ENCODE measurements around the gene POMGNT2.
"Not testable (repeated sequence)": the region's sequence is repeated elsewhere in the genome, so short reads cannot be mapped to it uniquely, and the experiment has no call there.

Gene POMGNT2

DNA sequence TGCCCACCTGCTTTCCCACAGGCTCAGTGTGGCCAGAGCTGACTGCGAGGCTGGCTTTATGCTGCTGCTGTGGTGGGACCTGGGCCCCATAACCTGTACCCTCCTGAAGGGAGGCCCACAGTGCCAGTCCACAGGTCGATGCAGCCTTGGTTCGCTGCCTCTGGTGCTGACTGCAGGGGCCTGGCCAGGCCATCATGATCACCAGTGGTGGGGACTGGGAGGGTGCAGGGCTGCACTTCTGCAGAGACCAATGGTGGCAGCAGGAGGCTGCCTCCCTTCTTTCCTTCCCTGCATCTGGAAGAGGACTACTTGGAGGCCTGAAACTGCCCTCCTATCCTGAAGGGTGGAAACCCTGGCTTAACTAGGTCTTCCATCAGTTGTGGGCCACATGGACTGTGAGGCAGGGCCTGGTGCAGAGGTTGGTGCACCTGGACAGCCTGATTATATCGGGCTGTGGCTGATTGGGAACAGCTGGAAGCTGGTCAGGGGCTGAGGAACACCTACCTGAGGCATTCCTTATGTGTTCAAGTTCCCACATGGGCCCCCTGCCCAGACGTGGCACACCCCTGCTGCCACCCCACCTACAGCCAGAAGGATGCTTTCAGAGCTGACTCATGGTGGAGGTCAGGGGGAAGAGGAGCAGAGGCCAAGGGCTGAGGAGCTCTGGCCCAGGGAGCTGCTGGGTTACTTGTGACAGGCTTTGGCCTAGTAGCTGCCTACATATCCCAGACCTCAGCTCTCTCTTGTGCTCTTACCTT lies 29.8 kb downstream of the POMGNT2 start:
- no peak for ATAC-seq
- DNase-seq = no peak

DNA sequence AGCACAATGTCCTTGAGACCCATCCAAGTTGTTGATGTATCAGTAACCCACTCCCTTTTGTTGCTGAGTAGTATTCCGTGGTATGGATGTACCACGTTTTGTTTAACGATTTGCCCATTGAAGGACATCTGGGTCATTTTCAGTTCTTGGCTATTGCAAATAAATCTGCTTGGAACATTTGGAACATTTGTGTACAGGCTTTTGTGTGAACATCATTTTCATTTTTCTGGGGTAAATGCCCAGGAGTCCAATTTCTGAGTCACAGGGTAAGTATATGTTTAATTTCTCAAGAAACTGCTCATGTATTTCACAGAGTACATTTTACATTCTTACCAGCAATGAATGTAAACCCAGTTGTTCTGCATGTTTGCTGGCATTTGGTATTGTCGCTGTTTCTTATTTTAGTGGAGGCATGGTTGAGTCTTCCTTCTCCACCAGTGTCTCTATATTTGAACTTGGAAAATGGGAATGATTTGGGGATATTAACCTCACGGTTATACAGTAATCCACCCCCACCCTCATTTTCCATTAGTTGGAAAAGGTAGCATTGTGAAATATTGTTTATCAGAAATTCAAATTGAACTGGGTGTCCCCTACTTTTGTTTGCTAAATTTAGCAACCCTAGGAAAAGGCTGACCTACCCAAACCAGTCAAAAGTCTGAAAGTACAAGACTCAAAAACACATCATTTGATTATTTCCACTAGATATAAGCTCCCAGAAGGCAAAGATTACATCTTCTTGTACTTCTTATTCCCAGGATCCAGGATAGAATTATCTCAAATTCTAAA lies 30.8 kb downstream of the POMGNT2 start:
- no peak for DNase-seq
- ATAC-seq = no peak

DNA sequence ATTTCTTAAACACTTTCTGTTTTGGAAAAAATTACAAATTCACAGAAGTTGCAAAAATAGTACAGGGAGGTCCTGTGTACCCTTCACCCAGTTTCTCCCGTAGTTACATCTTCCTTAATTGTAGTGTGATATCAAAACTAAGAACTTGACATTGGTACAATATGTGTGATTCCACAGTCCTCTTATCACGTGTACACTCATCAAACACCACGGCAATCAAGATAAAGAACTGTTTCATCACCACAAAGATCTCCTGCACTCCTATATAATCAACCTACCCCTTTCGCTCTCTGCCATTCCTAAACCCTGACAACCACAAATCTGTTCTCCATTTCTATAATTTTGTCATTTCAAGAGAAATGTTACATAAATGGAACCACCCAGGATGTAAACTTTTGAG lies 31.4 kb downstream of the POMGNT2 start:
- no peak for ATAC-seq
- DNase-seq = no peak

DNA sequence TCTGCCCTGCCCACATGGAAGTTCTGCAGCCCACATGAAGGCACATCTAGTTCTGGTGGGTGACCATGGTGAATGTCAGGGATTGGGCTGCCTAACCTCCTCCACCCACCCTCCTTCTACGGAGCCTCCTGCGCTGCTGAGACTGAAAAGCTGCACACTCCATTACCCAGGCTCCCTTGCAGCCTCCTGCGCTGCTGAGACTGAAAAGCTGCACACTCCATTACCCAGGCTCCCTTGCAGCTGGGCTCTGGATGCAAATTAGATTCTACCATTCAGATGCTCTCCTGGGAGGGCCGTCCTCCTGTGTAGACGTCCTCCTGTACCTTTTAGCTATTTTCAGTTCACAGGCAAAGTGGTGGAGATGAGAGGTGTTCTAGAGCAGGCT lies 32.1 kb downstream of the POMGNT2 start:
- DNase-seq (no peak), ATAC-seq (no peak)

DNA sequence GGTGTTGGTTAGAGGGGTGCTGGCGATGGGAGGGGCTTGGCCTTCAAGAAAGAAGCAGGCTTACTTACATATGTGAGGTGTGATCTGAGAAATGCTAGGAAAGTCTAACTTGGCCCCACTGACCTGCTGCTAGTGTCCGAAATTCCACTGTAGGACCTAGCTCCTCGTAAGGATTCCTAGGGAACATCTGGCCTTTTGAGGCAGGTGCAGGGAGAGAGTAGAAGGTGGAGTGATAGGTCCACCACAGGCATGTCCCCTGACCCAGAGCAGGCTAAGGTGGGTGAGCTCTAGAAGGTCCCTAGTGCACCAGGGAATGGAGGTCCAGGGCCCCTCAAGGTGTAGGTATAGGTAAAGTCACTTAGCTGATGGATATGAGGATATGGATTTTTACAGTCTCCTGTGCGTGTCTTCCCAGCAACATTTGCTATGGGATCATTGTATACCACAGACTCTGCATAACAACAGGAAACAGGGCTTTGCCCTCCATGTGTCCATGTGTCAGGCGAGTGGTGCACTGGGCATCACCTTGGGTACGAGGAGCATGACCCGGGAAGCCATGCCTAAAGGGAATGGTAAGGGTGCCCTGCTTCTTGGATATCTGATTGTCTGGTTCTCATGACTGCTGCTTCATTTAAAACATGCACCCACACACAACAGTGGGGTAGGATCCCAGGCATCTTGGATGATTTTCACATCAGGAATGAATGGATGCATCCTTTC lies 32.6 kb downstream of the POMGNT2 start:
- DNase-seq (no peak), ATAC-seq (no peak)

DNA sequence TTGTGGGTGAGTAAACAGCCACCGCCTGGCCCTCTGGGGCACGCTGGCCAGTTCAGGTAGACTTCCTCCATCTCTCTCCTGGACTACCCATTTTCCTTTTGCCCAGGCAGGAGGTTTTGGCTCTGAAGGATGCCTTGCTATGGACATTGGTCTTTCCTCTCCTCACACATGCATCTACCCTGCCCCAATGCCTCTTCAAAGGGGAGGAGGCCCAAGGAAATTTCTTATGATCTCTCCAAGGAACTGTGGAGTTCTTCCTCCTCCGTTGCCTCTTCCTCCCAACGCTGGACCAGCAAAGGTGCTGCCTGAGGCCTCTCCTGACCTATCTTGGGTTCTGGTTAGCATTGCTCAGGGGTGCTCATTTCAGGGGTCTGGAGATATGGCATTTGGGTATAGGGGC lies 33.5 kb downstream of the POMGNT2 start:
- no peak for ATAC-seq
- no peak for DNase-seq

- no peak for ATAC-seq
- DNase-seq = peak; percentile 27
Observed at GRCh38 chr3:43071313-43071893, 34.5 kb downstream of the POMGNT2 start.

GRCh38 chr3:43070670-43071069 lies 35.2 kb downstream of the POMGNT2 start:
- not testable (repeated sequence) for ATAC-seq, DNase-seq

GRCh38 chr3:43063114-43063513 lies 42.8 kb downstream of the POMGNT2 start:
- DNase-seq = no peak
- ATAC-seq = no peak

GRCh38 chr3:43062564-43063040 lies 43.3 kb downstream of the POMGNT2 start:
- DNase-seq (no peak), ATAC-seq (no peak)

GRCh38 chr3:43062040-43062563 lies 43.8 kb downstream of the POMGNT2 start:
- no peak for ATAC-seq
- no peak for DNase-seq

- no peak for ATAC-seq
- DNase-seq = no peak
Observed at GRCh38 chr3:43061101-43061895, 44.6 kb downstream of the POMGNT2 start.

- DNase-seq = no peak
- ATAC-seq = no peak
Observed at GRCh38 chr3:43059456-43059855, 46.4 kb downstream of the POMGNT2 start.

DNA sequence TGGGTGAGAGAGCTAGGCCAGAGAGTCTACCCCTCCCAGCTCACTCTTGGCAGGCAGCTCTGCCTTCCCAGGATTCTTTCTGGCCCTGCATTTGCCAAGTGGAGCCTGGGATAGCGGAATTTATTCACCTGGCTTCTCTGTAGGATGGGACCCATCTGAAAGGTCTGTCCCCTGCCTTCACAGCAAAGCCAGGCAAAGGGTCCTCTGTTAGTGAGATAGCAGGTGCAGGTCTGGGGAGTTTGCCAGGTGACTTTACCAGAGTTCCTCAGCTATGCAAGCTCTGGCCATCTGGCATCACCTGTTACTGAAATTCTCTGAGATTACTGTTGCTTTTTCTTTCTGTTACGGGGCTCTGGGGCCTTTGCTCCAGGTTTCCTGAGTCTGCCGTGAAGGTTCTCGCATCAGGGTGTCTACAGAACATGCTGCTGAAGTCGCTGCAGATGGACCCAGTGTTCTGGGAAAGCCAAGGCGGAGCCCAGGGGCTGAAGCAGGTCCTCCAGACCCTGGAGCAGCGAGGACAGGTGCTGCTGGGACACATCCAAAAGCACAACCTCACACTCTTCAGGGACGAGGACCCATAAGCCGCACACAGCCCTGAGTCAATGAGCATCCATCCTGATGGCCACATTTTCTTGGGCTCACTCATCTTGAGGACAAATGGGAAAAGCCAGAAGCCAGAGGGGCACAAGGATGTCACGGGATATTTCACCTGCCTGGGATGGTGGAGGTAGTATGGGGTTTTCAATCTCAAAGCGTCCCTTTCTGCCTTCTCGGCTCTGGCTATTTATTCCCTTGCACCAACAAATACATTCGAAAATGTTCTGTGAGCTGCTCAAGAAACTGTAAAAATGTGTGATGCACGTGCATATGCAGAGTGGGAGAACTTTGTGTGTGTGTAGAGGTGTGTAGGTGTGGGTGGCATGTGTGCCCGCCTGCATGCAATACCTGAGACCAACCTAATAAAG lies 49.8 kb downstream of the POMGNT2 start:
- ATAC-seq (no peak), DNase-seq (no peak)

DNA sequence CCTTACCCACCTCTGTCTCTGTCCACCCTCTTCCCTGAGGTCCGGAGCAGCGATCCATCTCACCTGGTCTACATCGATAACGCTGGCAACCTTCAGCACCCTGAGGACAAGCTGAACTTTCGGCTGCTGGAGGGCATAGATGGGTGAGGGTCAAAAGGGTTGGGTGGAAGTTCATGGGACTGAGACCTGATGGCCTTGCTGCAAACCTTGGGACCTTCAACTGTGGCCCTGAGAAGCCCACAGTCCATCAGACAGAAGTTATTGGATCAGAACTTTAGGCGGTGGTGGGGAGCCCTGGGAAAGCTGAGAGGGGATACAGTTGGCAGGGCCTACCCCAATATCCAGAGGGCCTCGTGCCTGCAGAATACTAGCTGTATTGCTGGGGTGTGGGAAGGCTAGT lies 50.5 kb downstream of the POMGNT2 start:
- ATAC-seq = no peak
- no peak for DNase-seq

DNA sequence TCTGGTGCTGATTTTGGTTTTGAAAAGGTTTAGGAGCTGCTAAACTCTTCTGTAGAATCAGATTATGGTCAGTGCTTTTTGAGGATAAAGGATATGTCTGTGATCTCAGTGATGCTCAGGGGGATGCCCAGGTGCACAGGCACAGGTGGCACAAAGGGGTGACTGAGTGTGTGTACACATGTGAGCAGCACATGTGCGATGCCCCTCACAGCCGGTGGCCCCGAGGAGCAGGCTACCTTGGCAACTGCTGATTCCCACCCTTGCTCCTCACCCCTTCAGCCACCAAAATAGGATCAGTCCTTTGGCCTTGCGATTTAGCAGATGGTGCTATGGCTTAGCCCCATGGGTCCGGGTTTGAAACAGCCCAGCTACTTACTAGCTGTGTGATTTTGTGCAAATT lies 51.1 kb downstream of the POMGNT2 start:
- DNase-seq = no peak
- ATAC-seq = no peak

DNA sequence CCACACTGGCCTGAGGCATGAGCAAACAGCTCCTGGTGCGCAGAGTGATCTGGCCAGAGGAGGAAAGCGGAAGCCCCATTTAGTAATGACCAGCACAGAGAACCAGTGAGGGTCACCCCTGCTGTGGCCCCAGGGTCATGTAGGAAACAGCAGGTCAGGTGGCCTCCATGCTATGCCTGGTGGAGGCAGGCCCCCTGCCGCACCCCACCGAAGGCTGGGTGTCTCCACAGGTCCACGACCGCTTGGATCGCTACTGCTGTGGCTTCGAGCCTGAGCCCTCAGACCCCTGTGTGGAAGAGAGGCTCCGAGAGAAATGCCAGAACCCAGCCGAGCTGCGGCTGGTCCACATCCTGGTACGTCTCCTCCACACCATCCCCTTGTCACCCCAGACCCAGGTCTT lies 52.6 kb downstream of the POMGNT2 start:
- DNase-seq = no peak
- no peak for ATAC-seq

GRCh38 chr3:43048470-43048869 lies 57.4 kb downstream of the POMGNT2 start:
- ATAC-seq (no peak), DNase-seq (no peak)

- ATAC-seq (no peak), DNase-seq (no peak)
Observed at GRCh38 chr3:43046583-43046982, 59.3 kb downstream of the POMGNT2 start.

GRCh38 chr3:43045079-43045478 lies 60.8 kb downstream of the POMGNT2 start:
- not testable (repeated sequence) for ATAC-seq, DNase-seq

Measured in stimulated activated naive CD8-positive, alpha-beta T cell treated with anti-CD3 and anti-CD28 coated beads, Interleukin-15, Interleukin-2, amounts not matched to agents 100 U/mL and 50 U/mL, for 24 hours (primary cell).